Muscle of leg (tissue), 11 donors: Measurements from ENCODE around the gene ZNF670. TPM values are rescaled to one million over a fixed set of nuclear protein-coding genes. Genes with fewer than 3 reads are reported as not detected.
"Not testable (repeated sequence)": the region's sequence is repeated elsewhere in the genome, so short reads cannot be mapped to it uniquely, and the experiment has no call there.

Experiments
- DNase-seq: peaks from one replicate; pipeline ENCODE4 v3.0.0; 2013
- H3K27ac ChIP-seq: one replicate; pipeline ENCODE4 v1.5.1; 2013; ENCODE audit warnings: mild to moderate bottlenecking, low read length, control low read depth
- H3K27me3 ChIP-seq: one replicate; pipeline ENCODE4 v1.6.1; 2013; ENCODE audit warnings: low read length; ENCODE audit not compliant: control insufficient read depth, insufficient read depth
- H3K36me3 ChIP-seq: one replicate; pipeline ENCODE4 v1.6.1; 2013; ENCODE audit warnings: low read length; ENCODE audit not compliant: control insufficient read depth, insufficient read depth
- H3K4me1 ChIP-seq: one replicate; pipeline ENCODE4 v1.6.1; 2013; ENCODE audit warnings: low read length; ENCODE audit not compliant: control insufficient read depth, insufficient read depth
- H3K4me3 ChIP-seq: one replicate; pipeline ENCODE4 v1.5.1; 2013; ENCODE audit warnings: low read length, control low read depth
- H3K9me3 ChIP-seq: replicated peaks from 2 replicates; pipeline ENCODE4 v1.6.1; 2013; ENCODE audit warnings: low read depth, low read length; ENCODE audit not compliant: control insufficient read depth
- WGBS: methylation state at CpG from one replicate; pipeline ENCODE4 v1.1.5; 2013; ENCODE audit warnings: missing lambda C conversion rate; ENCODE audit not compliant: insufficient coverage; 5-methylcytosine and 5-hydroxymethylcytosine counted together
- polyA plus RNA-seq, 8 donors: library from polyadenylated mRNA; unstranded; fragments of 120-200 nt; gene quantifications; one replicate each; pipeline versions ENCODE4 v1.2.1 to v1.2.3, GENCODE V29; 2013; ENCODE audit warnings: inconsistent platforms in 1 of 8, low replicate concordance in 1 of 8; ENCODE audit not compliant: insufficient read length in 8 of 8, insufficient read depth in 1 of 8
- total RNA-seq: library from RNA; stranded (reverse); fragments of 120-200 nt; gene quantifications from one replicate; pipeline ENCODE4 v1.2.4, GENCODE V29; 2013

ZNF670 gene
- total and polyA plus RNA-seq, 9 donors: 2.1 to 3.5 (median 3.1) TPM

DNA sequence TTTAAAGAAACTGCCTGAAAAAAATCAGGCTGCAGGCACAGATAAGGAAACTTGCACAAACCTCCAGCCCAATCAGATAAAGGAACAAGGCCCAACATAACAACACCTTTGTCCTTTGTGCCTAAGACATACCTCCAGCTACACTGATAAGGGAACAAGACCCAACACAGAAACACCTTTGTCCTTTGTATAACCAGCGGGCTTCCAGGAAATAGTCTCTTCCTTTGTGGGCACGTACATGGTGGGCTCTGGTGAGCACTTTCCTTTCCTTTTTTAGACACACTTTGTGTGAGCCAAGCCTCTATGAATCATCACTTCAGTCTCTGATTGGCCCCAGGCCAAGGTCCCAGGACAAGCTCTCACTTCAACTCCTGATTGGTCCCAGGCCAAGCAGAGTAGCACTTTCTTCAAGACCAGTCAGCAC is 23.6 kb downstream of the ZNF670 start:
- Histone ChIP-seq H3K27me3 (no peaks in the 10 kb centered on the region), H3K9me3 (peaks cover 50% of the 10 kb centered on the region), H3K4me1 (no peaks in the 10 kb centered on the region), H3K27ac (no peak overlapping the region), H3K36me3 (no peaks in the 10 kb centered on the region), H3K4me3 (no peak overlapping the region)
- DNase-seq: no peak
- WGBS: 100% methylated on average over 2 of the region's 2 CpGs

DNA sequence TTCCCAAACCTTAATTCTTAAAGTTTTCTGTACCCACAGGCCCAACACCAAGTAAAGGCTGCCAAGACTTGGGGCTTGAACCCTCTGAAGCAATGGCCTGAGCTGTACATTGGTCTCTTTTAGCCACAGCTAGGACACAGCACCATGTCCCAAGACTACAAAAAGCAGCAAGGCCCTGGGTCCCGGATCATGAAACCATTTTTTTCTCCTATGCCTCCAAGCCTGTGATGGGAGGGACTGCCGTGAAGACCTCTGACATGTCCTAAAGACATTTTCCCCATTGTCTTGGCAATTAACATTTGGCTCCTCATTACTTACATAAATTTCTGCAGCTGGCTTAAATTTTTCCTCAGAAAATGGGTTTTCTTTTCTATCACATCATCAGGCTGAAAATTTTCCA is 30.9 kb downstream of the ZNF670 start:
- no peak for DNase-seq
- no peak overlapping the region for H3K27ac ChIP-seq
- H3K4me1 ChIP-seq: no peaks in the 10 kb centered on the region
- no peaks in the 10 kb centered on the region for H3K36me3 ChIP-seq
- H3K27me3 ChIP-seq: no peaks in the 10 kb centered on the region
- H3K4me3 ChIP-seq: no peak overlapping the region
- WGBS: 100% methylated on average over 1 of the region's 2 CpGs
- peaks cover 51% of the 10 kb centered on the region for H3K9me3 ChIP-seq

DNA sequence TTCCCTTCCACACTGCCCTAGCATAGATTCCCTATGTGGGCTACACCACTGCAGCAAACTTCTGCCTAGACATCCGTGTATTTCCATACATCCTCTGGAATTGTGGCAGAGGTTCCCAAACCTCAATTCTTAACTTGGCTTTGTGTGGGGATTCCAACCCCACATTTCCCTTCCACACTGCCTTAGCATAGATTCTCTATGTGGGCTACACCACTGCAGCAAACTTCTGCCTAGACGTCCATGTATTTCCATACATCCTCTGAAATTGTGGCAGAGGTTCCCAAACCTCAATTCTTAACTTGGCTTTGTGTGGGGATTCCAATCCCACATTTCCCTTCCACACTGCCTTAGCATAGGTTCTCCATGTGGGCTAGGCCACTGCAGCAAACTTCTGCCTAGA is 31.4 kb downstream of the ZNF670 start:
- Histone ChIP-seq H3K4me1 (no peaks in the 10 kb centered on the region), H3K27ac (no peak overlapping the region), H3K36me3 (no peaks in the 10 kb centered on the region), H3K27me3 (no peaks in the 10 kb centered on the region), H3K9me3 (peaks cover 47% of the 10 kb centered on the region), H3K4me3 (no peak overlapping the region)
- WGBS: 86% methylated on average over 1 of the region's 2 CpGs
- DNase-seq: no peak

DNA sequence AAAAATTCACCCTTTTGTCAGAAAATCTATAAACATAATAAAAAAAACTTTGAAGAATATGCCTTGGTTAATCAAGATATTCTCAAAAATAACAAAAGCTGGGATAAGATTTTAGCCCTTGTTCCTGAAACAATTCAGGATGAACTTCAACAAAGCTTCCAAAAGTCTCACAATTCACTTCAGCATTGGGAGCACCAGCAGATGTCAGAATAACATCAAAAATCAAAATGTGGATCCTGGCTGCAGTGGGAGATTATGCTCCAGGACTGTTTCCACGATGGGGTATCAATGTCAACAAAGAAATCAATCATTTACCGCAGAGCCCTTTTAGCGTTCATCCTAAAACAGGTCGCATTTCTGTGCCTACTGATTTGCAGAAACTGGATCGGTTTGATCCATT is 35.2 kb downstream of the ZNF670 start:
- no peak for DNase-seq
- Histone ChIP-seq H3K27me3 (no peaks in the 10 kb centered on the region), H3K4me1 (no peaks in the 10 kb centered on the region), H3K36me3 (no peaks in the 10 kb centered on the region), H3K4me3 (no peak overlapping the region), H3K27ac (no peak overlapping the region), H3K9me3 (peaks cover 42% of the 10 kb centered on the region)
- WGBS: no CpG with 5 or more reads among the region's 5 CpGs

DNA sequence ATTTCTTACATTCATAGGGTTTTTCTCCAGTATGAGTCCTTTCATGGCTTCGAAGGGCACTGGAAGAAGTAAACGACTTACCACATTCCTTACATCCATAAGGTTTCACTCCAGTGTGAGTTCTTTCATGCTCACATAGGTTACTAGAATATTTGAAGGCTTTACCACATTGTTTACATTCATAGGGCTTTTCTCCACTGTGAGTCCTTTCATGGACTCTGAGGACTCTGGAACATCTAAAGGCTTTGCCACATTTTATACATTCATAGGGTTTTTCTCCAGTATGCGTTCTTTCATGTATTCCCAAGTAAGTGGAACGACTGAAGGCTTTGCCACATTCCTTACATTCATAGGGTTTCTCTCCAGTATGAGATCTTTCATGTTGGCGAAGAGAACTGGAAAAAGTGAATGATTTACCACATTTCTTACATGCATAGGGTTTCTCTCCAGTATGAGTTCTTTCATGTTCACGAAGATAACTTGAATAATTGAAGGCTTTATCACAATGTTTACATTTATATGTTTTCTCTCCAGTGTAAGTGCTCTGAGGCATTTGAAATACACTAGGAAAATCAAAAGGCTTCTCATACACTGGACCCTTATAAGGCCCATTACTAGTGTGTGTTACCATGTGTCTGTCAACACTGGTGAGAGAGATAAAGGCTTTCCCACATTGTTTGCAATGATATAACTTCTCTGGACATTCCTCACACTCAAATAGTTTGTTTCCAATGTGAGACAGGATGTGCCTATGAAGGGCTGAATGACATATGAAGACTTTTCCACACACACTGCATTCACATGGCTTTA is 40.9 kb downstream of the ZNF670 start:
- WGBS: no CpG with 5 or more reads among the region's 6 CpGs
- H3K4me3 ChIP-seq: no peak overlapping the region
- H3K36me3 ChIP-seq: peaks cover 5% of the 10 kb centered on the region
- H3K27me3 ChIP-seq: no peaks in the 10 kb centered on the region
- peaks cover 29% of the 10 kb centered on the region for H3K9me3 ChIP-seq
- no peak overlapping the region for H3K27ac ChIP-seq
- H3K4me1 ChIP-seq: no peaks in the 10 kb centered on the region
- DNase-seq: no peak

DNA sequence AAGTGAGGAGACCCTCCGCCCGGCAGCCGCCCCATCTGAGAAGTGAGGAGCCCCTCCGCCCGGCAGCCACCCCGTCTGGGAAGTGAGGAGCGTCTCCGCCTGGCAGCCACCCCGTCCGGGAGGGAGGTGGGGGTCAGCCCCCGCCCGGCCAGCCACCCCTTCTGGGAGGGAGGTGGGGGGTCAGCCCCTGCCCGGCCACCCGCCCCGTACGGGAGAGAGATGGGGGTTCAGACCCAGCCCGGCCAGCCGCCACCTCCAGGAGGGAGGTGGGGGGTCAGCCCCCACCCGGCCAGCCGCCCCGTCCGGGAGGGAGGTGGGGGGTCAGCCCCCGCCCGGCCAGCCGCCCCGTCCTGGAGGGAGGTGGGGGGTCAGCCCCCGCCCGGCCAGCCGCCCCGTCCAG is 46.3 kb downstream of the ZNF670 start:
- DNase-seq: not testable (repeated sequence)
- 100% methylated on average over 4 of the region's 30 CpGs for WGBS

More for the DNA sequence above, 46.3 kb downstream of the ZNF670 start:
- H3K4me3 ChIP-seq, H3K27ac ChIP-seq, H3K4me1 ChIP-seq, H3K27me3 ChIP-seq, H3K36me3 ChIP-seq: not testable (repeated sequence)
- peaks cover 29% of the 10 kb centered on the region for H3K9me3 ChIP-seq

Other genes starting within 250 kb of the ZNF670 start
- gene AHCTF1, start 146.9 kb downstream of the ZNF670 start, total RNA-seq: 21.1 TPM
- gene AHCTF1, start 146.9 kb downstream of the ZNF670 start, polyA plus RNA-seq: 10 to 100 TPM; 22.9 to 35.9 (median 28.9) TPM
- 1.6 TPM for gene ZNF695, start 70.8 kb downstream of the ZNF670 start, total RNA-seq
- gene ZNF695, start 70.8 kb downstream of the ZNF670 start, polyA plus RNA-seq: 1 to 10 TPM; 1.2 to 2.1 (median 1.9) TPM
- 7.0 TPM for gene ZNF669, start 25.5 kb upstream of the ZNF670 start, total RNA-seq
- gene ZNF669, start 25.5 kb upstream of the ZNF670 start, polyA plus RNA-seq: 1 to 10 TPM; 4.5 to 7.6 (median 6.0) TPM
- 57.6 TPM for gene ZNF124, start 93.2 kb upstream of the ZNF670 start, total RNA-seq
- gene ZNF124, start 93.2 kb upstream of the ZNF670 start, polyA plus RNA-seq: 1 to 10 TPM; 4.2 to 9.9 (median 6.1) TPM
- not detected for gene VN1R5, start 177.3 kb upstream of the ZNF670 start, total RNA-seq
- gene VN1R5, start 177.3 kb upstream of the ZNF670 start, polyA plus RNA-seq: not detected